Measurements from ENCODE around the gene ZNF507. TPM values are rescaled to one million over a fixed set of nuclear protein-coding genes. Genes with fewer than 3 reads are reported as not detected.

Gene ZNF507
- total RNA-seq, 1 donor from 2014 or later, result 22.2 TPM

DNA sequence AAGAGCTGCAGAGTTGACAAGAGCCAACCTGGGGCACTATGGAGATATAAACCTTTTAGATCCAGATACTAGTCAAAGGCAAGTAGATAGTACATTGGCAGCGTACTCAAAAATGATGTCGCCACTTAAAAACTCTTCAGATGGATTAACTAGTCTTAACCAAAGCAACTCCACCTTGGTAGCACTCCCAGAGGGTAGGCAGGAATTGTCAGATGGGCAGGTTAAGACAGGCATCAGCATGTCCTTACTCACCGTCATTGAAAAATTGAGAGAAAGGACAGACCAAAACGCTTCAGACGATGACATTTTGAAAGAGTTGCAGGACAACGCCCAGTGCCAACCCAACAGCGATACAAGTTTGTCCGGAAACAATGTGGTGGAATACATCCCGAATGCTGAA is 8.9 kb downstream of the ZNF507 start:
- TF ChIP-seq, protein P1, sequence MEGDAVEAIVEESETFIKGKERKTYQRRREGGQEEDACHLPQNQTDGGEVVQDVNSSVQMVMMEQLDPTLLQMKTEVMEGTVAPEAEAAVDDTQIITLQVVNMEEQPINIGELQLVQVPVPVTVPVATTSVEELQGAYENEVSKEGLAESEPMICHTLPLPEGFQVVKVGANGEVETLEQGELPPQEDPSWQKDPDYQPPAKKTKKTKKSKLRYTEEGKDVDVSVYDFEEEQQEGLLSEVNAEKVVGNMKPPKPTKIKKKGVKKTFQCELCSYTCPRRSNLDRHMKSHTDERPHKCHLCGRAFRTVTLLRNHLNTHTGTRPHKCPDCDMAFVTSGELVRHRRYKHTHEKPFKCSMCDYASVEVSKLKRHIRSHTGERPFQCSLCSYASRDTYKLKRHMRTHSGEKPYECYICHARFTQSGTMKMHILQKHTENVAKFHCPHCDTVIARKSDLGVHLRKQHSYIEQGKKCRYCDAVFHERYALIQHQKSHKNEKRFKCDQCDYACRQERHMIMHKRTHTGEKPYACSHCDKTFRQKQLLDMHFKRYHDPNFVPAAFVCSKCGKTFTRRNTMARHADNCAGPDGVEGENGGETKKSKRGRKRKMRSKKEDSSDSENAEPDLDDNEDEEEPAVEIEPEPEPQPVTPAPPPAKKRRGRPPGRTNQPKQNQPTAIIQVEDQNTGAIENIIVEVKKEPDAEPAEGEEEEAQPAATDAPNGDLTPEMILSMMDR (IDR thresholded peaks at IDR 0.05; ENCODE audit: unreplicated experiment), result no peak
- H3K36me3 Mint-ChIP-seq (ENCODE audit: low read depth, unreplicated experiment), result peaks cover 35% of the 10 kb centered on the region

DNA sequence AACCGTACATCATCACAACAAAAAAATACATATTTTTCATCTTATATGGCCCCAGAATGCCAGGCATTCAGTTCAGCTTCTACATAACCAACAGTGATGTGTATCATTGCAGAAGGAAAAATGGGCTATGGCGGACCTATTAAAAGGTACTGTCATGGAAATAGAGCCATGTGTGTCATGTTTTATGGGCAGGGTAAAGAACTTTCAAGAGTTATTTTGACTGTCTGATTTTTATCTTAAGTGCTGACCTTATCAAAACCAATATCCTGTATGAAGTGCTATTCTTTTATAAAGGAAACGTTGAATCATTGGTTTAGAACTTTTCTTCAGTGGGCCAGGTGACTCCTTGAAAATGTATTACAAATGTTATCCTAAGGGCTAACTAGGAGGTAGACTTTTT is 9.9 kb downstream of the ZNF507 start:
- Mint-ChIP-seq H3K4me1 (ENCODE audit: unreplicated experiment) (peaks cover 3% of the 10 kb centered on the region), H3K9me3 (ENCODE audit: unreplicated experiment) (no peaks in the 10 kb centered on the region), H3K27ac (ENCODE audit: unreplicated experiment) (no peak overlapping the region), H3K27me3 (ENCODE audit: unreplicated experiment) (no peaks in the 10 kb centered on the region), H3K36me3 (ENCODE audit: low read depth, unreplicated experiment) (peaks cover 34% of the 10 kb centered on the region), H3K4me3 (ENCODE audit: unreplicated experiment) (no peak overlapping the region)
- TF ChIP-seq, protein P1 (IDR thresholded peaks at IDR 0.05; ENCODE audit: unreplicated experiment), result no peak
- DNase-seq (ENCODE audit: low spot score), result no peak

More for the DNA sequence above, 8.9 kb downstream of the ZNF507 start:
- Mint-ChIP-seq H3K4me1 (ENCODE audit: unreplicated experiment) (peaks cover 3% of the 10 kb centered on the region), H3K27me3 (ENCODE audit: unreplicated experiment) (no peaks in the 10 kb centered on the region), H3K4me3 (ENCODE audit: unreplicated experiment) (no peak overlapping the region), H3K9me3 (ENCODE audit: unreplicated experiment) (no peaks in the 10 kb centered on the region), H3K27ac (ENCODE audit: unreplicated experiment) (no peak overlapping the region)
- no peak for DNase-seq (ENCODE audit: low spot score)

DNA sequence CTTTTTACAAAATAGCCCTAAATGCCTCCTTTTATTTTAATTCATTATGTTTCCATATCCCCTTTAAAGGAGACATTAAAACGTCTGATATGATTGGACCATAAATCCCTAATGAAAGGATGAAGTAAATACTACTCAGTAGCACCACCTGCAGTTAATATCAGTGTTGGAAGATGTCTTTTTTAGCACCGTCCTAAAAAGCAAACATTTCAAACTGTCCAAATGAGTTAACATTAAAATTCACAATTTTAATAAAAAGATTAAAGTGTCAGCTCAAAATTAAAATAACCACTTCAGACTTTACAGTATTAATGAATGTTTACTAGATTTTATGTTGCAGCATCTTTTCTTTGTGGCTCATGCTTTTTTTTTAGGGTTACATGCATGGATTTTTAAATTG is 12.3 kb downstream of the ZNF507 start:
- DNase-seq (ENCODE audit: low spot score), result no peak
- TF ChIP-seq, protein P1 (IDR thresholded peaks at IDR 0.05; ENCODE audit: unreplicated experiment), result peak; percentile 18
- Mint-ChIP-seq H3K4me3 (ENCODE audit: unreplicated experiment) (no peak overlapping the region), H3K27ac (ENCODE audit: unreplicated experiment) (no peak overlapping the region), H3K27me3 (ENCODE audit: unreplicated experiment) (no peaks in the 10 kb centered on the region), H3K9me3 (ENCODE audit: unreplicated experiment) (no peaks in the 10 kb centered on the region), H3K36me3 (ENCODE audit: low read depth, unreplicated experiment) (peaks cover 45% of the 10 kb centered on the region), H3K4me1 (ENCODE audit: unreplicated experiment) (no peaks in the 10 kb centered on the region)

DNA sequence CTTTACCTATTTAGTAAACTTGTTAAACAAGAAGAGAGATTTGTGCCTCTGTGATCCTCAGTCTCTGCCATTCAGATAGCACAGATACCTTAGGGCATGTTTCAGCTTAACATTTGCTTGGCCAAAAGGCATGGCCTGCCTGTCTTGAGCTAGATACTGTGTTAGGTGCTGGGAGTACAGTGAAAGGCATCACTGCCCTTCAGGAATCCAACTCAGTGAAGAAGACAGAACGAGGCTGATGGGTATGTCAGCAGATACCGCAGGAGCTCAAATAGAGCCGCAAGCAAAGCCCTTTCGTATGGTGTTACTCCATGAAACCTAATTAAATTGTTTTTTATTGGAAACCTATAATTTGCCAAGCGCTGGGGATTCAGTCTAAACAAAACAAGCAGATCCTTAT is 12.9 kb downstream of the ZNF507 start:
- Mint-ChIP-seq H3K27ac (ENCODE audit: unreplicated experiment) (no peak overlapping the region), H3K9me3 (ENCODE audit: unreplicated experiment) (no peaks in the 10 kb centered on the region), H3K4me3 (ENCODE audit: unreplicated experiment) (no peak overlapping the region), H3K36me3 (ENCODE audit: low read depth, unreplicated experiment) (peaks cover 44% of the 10 kb centered on the region), H3K4me1 (ENCODE audit: unreplicated experiment) (no peaks in the 10 kb centered on the region), H3K27me3 (ENCODE audit: unreplicated experiment) (no peaks in the 10 kb centered on the region)
- TF ChIP-seq, protein P1 (IDR thresholded peaks at IDR 0.05; ENCODE audit: unreplicated experiment), result no peak
- no peak for DNase-seq (ENCODE audit: low spot score)

DNA sequence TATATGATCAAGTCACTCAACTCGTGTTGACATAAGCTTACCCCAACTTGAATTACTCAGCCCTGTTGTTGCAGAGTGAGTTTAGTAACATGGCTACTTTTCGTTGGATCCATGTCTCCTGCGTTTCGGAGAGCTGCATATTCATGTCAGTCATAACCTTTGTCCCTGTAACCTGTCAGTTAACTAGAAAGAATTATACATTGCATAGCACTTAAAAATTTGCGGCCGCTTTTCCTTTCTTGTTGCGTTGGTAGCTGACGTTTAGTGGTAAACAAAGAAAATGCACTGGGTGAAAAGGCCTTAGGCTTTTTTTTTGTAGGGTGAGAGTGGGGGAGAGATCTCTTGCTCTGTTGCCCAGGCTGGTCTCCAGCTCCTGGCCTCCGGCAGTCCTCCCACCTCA is 14.2 kb downstream of the ZNF507 start:
- Mint-ChIP-seq H3K27me3 (ENCODE audit: unreplicated experiment) (no peaks in the 10 kb centered on the region), H3K4me1 (ENCODE audit: unreplicated experiment) (no peaks in the 10 kb centered on the region)
- TF ChIP-seq, protein P1 (IDR thresholded peaks at IDR 0.05; ENCODE audit: unreplicated experiment), result no peak

More for the DNA sequence above, 14.2 kb downstream of the ZNF507 start:
- peak overlapping the region; percentile 56 for H3K4me3 Mint-ChIP-seq (ENCODE audit: unreplicated experiment)
- no peak for DNase-seq (ENCODE audit: low spot score)
- H3K36me3 Mint-ChIP-seq (ENCODE audit: low read depth, unreplicated experiment), result peaks cover 38% of the 10 kb centered on the region
- H3K9me3 Mint-ChIP-seq (ENCODE audit: unreplicated experiment), result no peaks in the 10 kb centered on the region
- H3K27ac Mint-ChIP-seq (ENCODE audit: unreplicated experiment), result no peak overlapping the region

All from endothelial cell (in vitro differentiated cells).